Uterus (tissue), 4 donors: Measurements from ENCODE around the gene TNFRSF1A. TPM values are rescaled to one million over a fixed set of nuclear protein-coding genes. Genes with fewer than 3 reads are reported as not detected.

Experiments used
- DNase-seq, 2 donors: peaks; one replicate each; pipeline ENCODE4 v3.0.0-alpha.2; 2019 to 2020
- H3K27ac ChIP-seq, 2 donors: fragments of 200-600 bp; sonication (generic); 1 replicate in 1 of 2; 2 replicates in 1 of 2; pipeline ENCODE4 v1.5.1; 2016 to 2018
- H3K27me3 ChIP-seq, 2 donors: fragments of 200-600 bp; sonication (generic); one replicate each; pipeline ENCODE4 v1.5.1; 2018 to 2019; ENCODE audit warnings: control low read depth in 1 of 2
- H3K36me3 ChIP-seq, 2 donors: fragments of 200-600 bp; sonication (generic); one replicate each; pipeline ENCODE4 v1.5.1; 2019; ENCODE audit warnings: control low read depth in 1 of 2
- H3K4me1 ChIP-seq, 2 donors: fragments of 200-600 bp; sonication (generic); one replicate each; pipeline ENCODE4 v1.5.1; 2018 to 2019; ENCODE audit warnings: control low read depth in 1 of 2
- H3K4me3 ChIP-seq, 2 donors: fragments of 200-600 bp; sonication (generic); 1 replicate in 1 of 2; 2 replicates in 1 of 2; pipeline ENCODE4 v1.5.1; 2018 to 2019; ENCODE audit warnings: mild to moderate bottlenecking in 1 of 2
- H3K9me3 ChIP-seq, 2 donors: fragments of 200-600 bp; sonication (generic); one replicate each; pipeline ENCODE4 v1.5.1; 2019; ENCODE audit warnings: control low read depth in 1 of 2
- POLR2A ChIP-seq, 2 donors: fragments of 450-650 bp; IDR thresholded peaks; one replicate each; pipeline ENCODE4 v1.6.1; 2016; ENCODE audit warnings: antibody characterized with exemption in 2 of 2, mild to moderate bottlenecking in 1 of 2, moderate library complexity in 1 of 2
- intact Hi-C: fragments of 100-400 bp; cut with DNase I; formaldehyde crosslinking; loops from one replicate; pipeline ENCODE4 v1.15.1; 2023; ENCODE audit warnings: low total_unique reads
- small RNA-seq: library from RNA; depleted of rRNA; stranded (forward); fragments of <200 nt; gene quantifications from one replicate; pipeline ENCODE3, GENCODE V24; 2016
- total RNA-seq, 4 donors: library from RNA; depleted of rRNA in 3 of 4; stranded (reverse); fragments of >200 nt in 3 of 4; gene quantifications; one replicate each; pipeline versions ENCODE4 v1.1.0 to v1.2.4, GENCODE V29; 2014 to 2023
- TF ChIP-seq, protein P1 (sequence below), 4 experiments: fragments of 200-600 bp in 2 of 4; fragments of 450-650 bp in 2 of 4; sonication (generic) in 2 of 4; IDR thresholded peaks; one replicate each; pipeline ENCODE4 v1.5.1; 2016 to 2019; ENCODE audit warnings: antibody characterized with exemption in 4 of 4, mild to moderate bottlenecking in 2 of 4, moderate library complexity in 1 of 4
- donor health status: DM: yes; HTN: yes; CAD: no.

Gene TNFRSF1A
- total RNA-seq, 4 donors from 2014 or later: 71.8 to 297 (median 174) TPM

DNA sequence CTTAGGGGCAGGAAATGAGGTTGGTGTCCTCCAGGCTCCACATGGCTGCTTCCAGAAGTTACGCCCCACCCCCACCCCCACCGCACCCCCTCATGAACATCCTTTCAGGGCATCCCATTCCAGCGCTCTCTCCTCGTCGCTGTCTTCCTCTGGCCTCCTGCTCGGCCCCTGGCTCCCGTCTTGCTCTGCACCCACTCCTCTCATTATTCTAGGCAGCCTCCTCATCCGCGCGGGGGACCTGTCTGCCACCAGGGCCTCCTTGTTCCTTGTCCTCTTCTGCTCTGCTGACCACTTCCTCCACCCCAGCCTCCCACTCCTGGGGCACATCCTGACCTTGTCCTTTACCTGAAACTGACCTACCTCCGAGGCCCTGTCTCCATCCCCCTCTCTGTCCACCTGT is 61.2 kb downstream of the TNFRSF1A start:
- TF ChIP-seq, protein P1, sequence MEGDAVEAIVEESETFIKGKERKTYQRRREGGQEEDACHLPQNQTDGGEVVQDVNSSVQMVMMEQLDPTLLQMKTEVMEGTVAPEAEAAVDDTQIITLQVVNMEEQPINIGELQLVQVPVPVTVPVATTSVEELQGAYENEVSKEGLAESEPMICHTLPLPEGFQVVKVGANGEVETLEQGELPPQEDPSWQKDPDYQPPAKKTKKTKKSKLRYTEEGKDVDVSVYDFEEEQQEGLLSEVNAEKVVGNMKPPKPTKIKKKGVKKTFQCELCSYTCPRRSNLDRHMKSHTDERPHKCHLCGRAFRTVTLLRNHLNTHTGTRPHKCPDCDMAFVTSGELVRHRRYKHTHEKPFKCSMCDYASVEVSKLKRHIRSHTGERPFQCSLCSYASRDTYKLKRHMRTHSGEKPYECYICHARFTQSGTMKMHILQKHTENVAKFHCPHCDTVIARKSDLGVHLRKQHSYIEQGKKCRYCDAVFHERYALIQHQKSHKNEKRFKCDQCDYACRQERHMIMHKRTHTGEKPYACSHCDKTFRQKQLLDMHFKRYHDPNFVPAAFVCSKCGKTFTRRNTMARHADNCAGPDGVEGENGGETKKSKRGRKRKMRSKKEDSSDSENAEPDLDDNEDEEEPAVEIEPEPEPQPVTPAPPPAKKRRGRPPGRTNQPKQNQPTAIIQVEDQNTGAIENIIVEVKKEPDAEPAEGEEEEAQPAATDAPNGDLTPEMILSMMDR (IDR thresholded peaks at IDR 0.05): no peak
- no peak for TF ChIP-seq POLR2A (IDR thresholded peaks at IDR 0.05)
- DNase-seq: no peak
- intact Hi-C loops: loop anchor here (5.0 kb wide), 1 partner anchor 213 kb away; no protein-coding TSS in a partner anchor
- Histone ChIP-seq H3K27me3 (no peaks in the 10 kb centered on the region), H3K27ac (peak overlapping the region; percentile 92 to 95), H3K4me3 (no peak overlapping the region), H3K9me3 (no peaks in the 10 kb centered on the region), H3K36me3 (no peaks in the 10 kb centered on the region), H3K4me1 (peaks cover 5 to 14% of the 10 kb centered on the region in 2 donors)

DNA sequence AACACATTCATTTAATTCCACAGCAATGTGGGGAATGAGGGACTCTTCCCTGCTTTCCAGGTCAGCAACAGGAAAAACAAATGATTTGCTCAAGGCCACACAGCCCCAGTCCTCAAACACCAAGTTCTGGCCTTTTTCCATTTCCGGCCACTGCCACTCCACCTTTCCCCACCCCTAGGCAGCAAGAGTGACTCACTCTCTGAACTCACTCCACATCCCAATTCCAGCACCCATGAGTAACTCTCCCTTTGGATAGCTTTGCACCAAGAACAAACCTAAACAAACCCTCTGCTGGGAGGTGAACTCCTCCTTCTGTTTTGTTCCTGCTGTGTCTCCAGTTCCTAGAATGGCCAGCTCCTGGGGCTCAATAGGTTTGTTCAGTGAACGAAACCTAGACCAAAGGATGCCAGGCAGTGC is 61.8 kb downstream of the TNFRSF1A start:
- peak overlapping the region; percentile 92 to 95 for H3K27ac ChIP-seq
- no peaks in the 10 kb centered on the region for H3K36me3 ChIP-seq
- H3K4me1 ChIP-seq: peaks cover 5 to 14% of the 10 kb centered on the region in 2 donors
- DNase-seq: peak; percentile 53 to 82
- H3K4me3 ChIP-seq: no peak overlapping the region
- no peaks in the 10 kb centered on the region for H3K27me3 ChIP-seq
- no peaks in the 10 kb centered on the region for H3K9me3 ChIP-seq
- peak; percentile 10 to 19 for TF ChIP-seq POLR2A (IDR thresholded peaks at IDR 0.05)
- TF ChIP-seq, protein P1 (IDR thresholded peaks at IDR 0.05): peak in 1 of 4 experiments; percentile 7
- intact Hi-C loops: loop anchor here (5.0 kb wide), 1 partner anchor 213 kb away; no protein-coding TSS in a partner anchor

DNA sequence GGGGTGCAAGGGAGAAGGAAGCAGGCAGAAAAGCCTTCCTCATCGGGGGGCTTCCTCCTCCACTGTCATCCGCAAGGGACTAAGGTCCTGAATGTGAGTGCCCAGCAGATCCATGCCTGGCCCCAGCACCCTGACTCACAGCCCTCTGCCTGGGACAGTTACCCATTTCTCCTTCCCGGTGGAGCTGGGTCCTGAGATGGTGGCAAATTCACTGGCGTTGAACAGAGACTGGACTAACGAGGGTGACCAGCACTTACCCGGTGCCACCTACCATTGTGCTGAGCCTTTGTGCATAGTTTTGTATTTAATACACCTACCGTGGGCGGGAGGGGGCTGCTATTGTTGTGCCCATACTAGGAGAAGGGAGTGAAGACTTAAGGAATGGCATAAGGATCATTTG is 62.2 kb downstream of the TNFRSF1A start:
- Histone ChIP-seq H3K36me3 (no peaks in the 10 kb centered on the region), H3K27ac (peak overlapping the region; percentile 92 to 95), H3K4me3 (no peak overlapping the region), H3K9me3 (no peaks in the 10 kb centered on the region), H3K4me1 (peaks cover 5 to 14% of the 10 kb centered on the region in 2 donors), H3K27me3 (no peaks in the 10 kb centered on the region)
- TF ChIP-seq, protein P1 (IDR thresholded peaks at IDR 0.05): no peak
- no peak for TF ChIP-seq POLR2A (IDR thresholded peaks at IDR 0.05)
- no peak for DNase-seq
- intact Hi-C loops: loop anchor here (2.0 to 5.0 kb wide), 2 partner anchors 81 to 212 kb away; no protein-coding TSS in a partner anchor

DNA sequence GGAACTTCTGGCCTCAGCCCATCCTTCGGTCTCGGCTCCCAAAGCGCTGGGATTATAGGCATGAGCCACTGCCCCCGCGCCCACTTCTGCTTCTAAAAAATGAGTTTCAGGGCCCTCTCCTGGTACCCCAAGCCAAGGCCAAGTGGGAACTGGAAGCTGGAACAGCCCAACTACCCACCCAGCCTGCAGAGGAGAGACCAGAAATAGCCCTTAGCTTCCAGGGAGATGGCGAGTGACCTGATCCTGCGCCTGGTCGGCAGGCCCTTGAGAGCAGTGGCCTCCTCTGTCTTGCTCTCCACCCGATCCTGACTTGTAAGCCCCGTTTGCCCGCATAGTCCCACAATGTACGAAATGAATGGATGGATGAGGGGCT is 62.6 kb downstream of the TNFRSF1A start:
- Histone ChIP-seq H3K4me3 (no peak overlapping the region), H3K4me1 (peaks cover 5 to 14% of the 10 kb centered on the region in 2 donors), H3K9me3 (no peaks in the 10 kb centered on the region), H3K36me3 (no peaks in the 10 kb centered on the region), H3K27me3 (no peaks in the 10 kb centered on the region), H3K27ac (peak overlapping the region; percentile 92 to 95)
- no peak for DNase-seq
- TF ChIP-seq POLR2A (IDR thresholded peaks at IDR 0.05): no peak
- TF ChIP-seq, protein P1 (IDR thresholded peaks at IDR 0.05): no peak
- intact Hi-C loops: loop anchor here (2.0 kb wide), 1 partner anchor 80 kb away; no protein-coding TSS in a partner anchor

Small RNAs within 50 kb of the gene (small RNA-seq; reads per million reads assigned to genes)
- gene RN7SL391P: not detected

Other genes with a start within 250 kb of the TNFRSF1A start
- 100 to 1,000 TPM; 122 to 949 (median 380) TPM for gene VWF, start 217.4 kb downstream of the TNFRSF1A start, total RNA-seq
- 100 to 1,000 TPM; 161 to 275 (median 207) TPM for gene CD9, start 141.7 kb downstream of the TNFRSF1A start, total RNA-seq
- gene PLEKHG6, start 31.4 kb downstream of the TNFRSF1A start, total RNA-seq: 1 to 10 TPM in 2 of 4 donors, under 1 TPM in 1, not detected in 1; 0.29 to 1.9 (median 1.7) TPM
- gene SCNN1A, start 33.5 kb upstream of the TNFRSF1A start, total RNA-seq: 10 to 100 TPM in 2 of 4 donors, 1 to 10 TPM in 2; 1.3 to 38.3 (median 7.3) TPM
- 100 to 1,000 TPM in 1 of 4 donors, 10 to 100 TPM in 3; 28.1 to 116 (median 83.5) TPM for gene LTBR, start 42.1 kb upstream of the TNFRSF1A start, total RNA-seq
- gene CD27, start 102.9 kb upstream of the TNFRSF1A start, total RNA-seq: 1 to 10 TPM in 1 of 4 donors, under 1 TPM in 1, not detected in 2; 0.35 to 1.4 TPM
- gene TAPBPL, start 110.0 kb upstream of the TNFRSF1A start, total RNA-seq: 10 to 100 TPM in 3 of 4 donors, 1 to 10 TPM in 1; 10.0 to 25.7 (median 17.1) TPM
- gene VAMP1, start 128.6 kb upstream of the TNFRSF1A start, total RNA-seq: 10 to 100 TPM in 1 of 4 donors, 1 to 10 TPM in 3; 1.0 to 17.7 (median 6.8) TPM
- 10 to 100 TPM; 14.1 to 83.7 (median 36.4) TPM for gene MRPL51, start 151.2 kb upstream of the TNFRSF1A start, total RNA-seq
- gene NCAPD2, start 152.0 kb upstream of the TNFRSF1A start, total RNA-seq: 100 to 1,000 TPM in 1 of 4 donors, 10 to 100 TPM in 2, 1 to 10 TPM in 1; 2.8 to 145 (median 19.3) TPM
- gene GAPDH, start 192.4 kb upstream of the TNFRSF1A start, total RNA-seq: 1,000 to 10,000 TPM in 2 of 4 donors, 100 to 1,000 TPM in 2; 962 to 1,122 (median 1,020) TPM
- gene IFFO1, start 214.0 kb upstream of the TNFRSF1A start, total RNA-seq: 10 to 100 TPM; 17.1 to 50.6 (median 32.8) TPM
- gene NOP2, start 226.2 kb upstream of the TNFRSF1A start, total RNA-seq: 10 to 100 TPM in 2 of 4 donors, 1 to 10 TPM in 2; 4.1 to 47.6 (median 10.1) TPM